Colonic mucosa (tissue), 4 donors: Measurements from ENCODE around the gene MYCN. TPM values are rescaled to one million over a fixed set of nuclear protein-coding genes. Genes with fewer than 3 reads are reported as not detected.
"Not testable (repeated sequence)": the region's sequence is repeated elsewhere in the genome, so short reads cannot be mapped to it uniquely, and the experiment has no call there.

Source experiments
- DNase-seq: peaks from one replicate; pipeline ENCODE4 v3.0.0-alpha.2; 2020
- H3K27ac ChIP-seq: fragments of 200-600 bp; one replicate; pipeline ENCODE4 v1.8.0; 2021
- H3K27me3 ChIP-seq: fragments of 200-600 bp; one replicate; pipeline ENCODE4 v1.8.0; 2021
- H3K36me3 ChIP-seq: fragments of 200-600 bp; one replicate; pipeline ENCODE4 v1.8.0; 2021
- H3K4me1 ChIP-seq: fragments of 200-600 bp; one replicate; pipeline ENCODE4 v1.8.0; 2021; ENCODE audit warnings: mild to moderate bottlenecking
- H3K4me3 ChIP-seq: fragments of 200-600 bp; one replicate; pipeline ENCODE4 v1.8.0; 2021
- H3K9ac ChIP-seq, 2 donors: one replicate each; pipeline ENCODE4 v1.7.0; 2013; ENCODE audit warnings: control low read depth in 2 of 2, low read depth in 2 of 2, low read length in 2 of 2
- H3K9me3 ChIP-seq: fragments of 200-600 bp; one replicate; pipeline ENCODE4 v1.8.0; 2021
- intact Hi-C: fragments of 100-400 bp; cut with DNase I; formaldehyde crosslinking; loops from one replicate; pipeline ENCODE4 v1.14.1; 2022
- total RNA-seq, 2 donors: library from RNA; stranded (reverse); fragmentation: NEBNext Ultra II Directional in 1 of 2; extraction: Animal tissue kit (Norgen Biotek cat#: 25700) in 1 of 2; gene quantifications; one replicate each; pipeline ENCODE4 v1.2.1, GENCODE V29; 2021
- TF ChIP-seq, protein P1 (sequence below): fragments of 200-600 bp; IDR thresholded peaks from one replicate; pipeline ENCODE4 v1.8.0; 2022; ENCODE audit warnings: antibody characterized with exemption, mild to moderate bottlenecking
- donor health status: healthy.
- donor health status: DM: no; HTN: no; CAD: no.
- donor health status: DM: no; HTN: no; CAD: no.

The MYCN gene
- total RNA-seq, 2 donors from 2014 or later = 1.5 to 1.7 TPM

DNA sequence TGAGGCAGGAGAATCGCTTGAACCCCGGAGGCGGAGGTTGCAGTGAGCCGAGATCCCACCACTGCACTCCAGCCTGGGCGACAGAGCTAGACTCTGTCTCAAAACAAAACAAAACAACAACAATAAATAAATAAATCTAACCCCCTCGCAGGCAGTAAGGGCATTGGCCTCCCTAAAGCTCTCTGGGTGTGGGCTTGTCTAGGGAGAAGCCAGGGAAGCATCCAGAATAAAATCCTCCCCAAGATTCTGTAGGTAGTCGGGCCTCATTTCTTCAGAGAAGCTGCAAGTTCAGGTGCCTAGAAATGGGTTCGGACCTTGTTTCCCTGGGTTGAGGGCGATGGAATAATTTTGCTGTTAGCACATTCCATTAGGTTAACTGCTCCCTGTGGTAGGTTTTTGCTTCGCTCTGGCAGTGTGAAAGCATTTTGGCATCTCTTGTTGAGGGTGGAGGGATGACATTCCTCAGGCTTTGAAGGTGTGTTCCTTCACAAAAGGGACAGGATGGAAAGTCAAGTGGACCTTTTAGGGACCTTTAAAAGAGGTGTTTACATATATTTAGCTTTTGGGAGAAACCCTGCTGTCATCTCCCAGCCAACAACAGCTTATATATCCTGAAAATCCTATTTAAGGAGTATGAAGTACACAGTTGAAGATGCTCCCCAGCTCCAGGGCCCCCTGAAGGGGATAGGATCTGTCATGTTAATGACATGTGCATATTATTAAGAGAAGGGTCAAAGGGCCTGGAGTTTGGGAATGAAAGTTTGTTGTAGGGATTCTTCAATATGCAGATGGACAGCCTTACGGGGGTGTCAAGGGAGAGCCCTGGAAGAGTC lies 17.7 kb downstream of the MYCN start:
- Histone ChIP-seq H3K4me3 (no peak overlapping the region), H3K4me1 (no peaks in the 10 kb centered on the region), H3K9ac (no peak overlapping the region), H3K9me3 (no peaks in the 10 kb centered on the region), H3K36me3 (no peaks in the 10 kb centered on the region), H3K27me3 (no peaks in the 10 kb centered on the region), H3K27ac (no peak overlapping the region)
- DNase-seq = no peak
- intact Hi-C loops = no loop called here
- TF ChIP-seq, protein P1, sequence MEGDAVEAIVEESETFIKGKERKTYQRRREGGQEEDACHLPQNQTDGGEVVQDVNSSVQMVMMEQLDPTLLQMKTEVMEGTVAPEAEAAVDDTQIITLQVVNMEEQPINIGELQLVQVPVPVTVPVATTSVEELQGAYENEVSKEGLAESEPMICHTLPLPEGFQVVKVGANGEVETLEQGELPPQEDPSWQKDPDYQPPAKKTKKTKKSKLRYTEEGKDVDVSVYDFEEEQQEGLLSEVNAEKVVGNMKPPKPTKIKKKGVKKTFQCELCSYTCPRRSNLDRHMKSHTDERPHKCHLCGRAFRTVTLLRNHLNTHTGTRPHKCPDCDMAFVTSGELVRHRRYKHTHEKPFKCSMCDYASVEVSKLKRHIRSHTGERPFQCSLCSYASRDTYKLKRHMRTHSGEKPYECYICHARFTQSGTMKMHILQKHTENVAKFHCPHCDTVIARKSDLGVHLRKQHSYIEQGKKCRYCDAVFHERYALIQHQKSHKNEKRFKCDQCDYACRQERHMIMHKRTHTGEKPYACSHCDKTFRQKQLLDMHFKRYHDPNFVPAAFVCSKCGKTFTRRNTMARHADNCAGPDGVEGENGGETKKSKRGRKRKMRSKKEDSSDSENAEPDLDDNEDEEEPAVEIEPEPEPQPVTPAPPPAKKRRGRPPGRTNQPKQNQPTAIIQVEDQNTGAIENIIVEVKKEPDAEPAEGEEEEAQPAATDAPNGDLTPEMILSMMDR = no peak

DNA sequence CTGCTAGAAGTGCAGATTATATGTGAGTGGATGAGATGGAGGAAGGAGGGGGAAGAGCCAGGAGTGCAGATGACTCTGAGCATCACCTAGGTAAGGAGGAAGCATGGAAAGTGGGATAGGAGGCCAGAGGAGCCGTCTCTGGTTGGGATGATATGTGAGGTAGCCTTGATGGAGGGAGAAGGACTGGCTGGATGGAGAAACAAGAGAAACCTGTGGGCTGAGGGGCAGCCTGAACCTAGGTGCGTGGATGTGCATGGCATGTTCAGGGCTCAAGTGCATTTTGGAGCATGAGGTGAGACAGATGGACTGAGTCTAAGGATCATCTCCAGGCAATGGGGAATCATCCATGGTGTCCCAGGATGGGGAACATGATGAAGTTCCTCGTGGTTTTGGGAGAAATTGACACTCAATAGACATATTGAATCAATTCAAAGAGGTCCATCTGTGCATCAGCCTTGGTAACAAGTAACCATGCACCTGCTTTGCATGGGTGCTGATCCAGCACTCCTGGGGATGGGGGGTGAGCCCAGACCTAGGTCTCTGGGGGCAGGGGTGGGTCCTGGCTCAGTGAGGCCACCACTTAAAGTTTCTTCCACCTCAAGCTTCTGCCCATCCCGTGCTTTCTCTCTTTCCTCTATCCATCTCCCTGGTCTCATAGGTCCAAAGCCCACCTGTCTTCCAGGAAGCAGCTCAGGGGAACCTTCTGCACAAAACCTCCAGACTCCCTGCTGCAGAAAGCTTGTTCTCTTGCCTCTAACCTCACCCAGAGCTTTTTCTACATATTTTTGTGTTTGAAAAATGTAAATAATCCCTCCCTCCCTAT lies 19.2 kb downstream of the MYCN start:
- DNase-seq = no peak
- H3K4me3 ChIP-seq = no peak overlapping the region
- intact Hi-C loops = no loop called here
- H3K36me3 ChIP-seq = no peaks in the 10 kb centered on the region
- H3K9ac ChIP-seq = no peak overlapping the region
- H3K9me3 ChIP-seq = no peaks in the 10 kb centered on the region
- H3K4me1 ChIP-seq = no peaks in the 10 kb centered on the region
- H3K27ac ChIP-seq = no peak overlapping the region
- H3K27me3 ChIP-seq = no peaks in the 10 kb centered on the region
- TF ChIP-seq, protein P1 = no peak

DNA sequence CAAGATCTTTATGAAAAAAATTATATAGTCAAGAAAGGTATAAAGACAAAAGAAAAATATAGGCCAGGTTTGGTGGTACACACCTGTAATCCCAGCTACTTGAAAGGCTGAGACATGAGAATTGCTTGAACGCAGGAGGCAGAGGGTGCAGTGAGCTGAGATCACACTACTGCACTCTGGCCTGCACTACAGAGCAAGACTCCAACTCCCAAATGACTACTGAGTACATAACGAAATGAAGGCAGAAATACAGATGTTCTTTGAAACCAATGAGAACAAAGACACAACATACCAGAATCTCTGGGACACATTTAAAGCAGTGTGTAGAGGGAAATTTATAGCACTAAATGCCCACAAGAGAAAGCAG lies 19.8 kb downstream of the MYCN start:
- intact Hi-C loops, H3K27ac ChIP-seq, H3K36me3 ChIP-seq, H3K9me3 ChIP-seq, H3K4me3 ChIP-seq, H3K9ac ChIP-seq, H3K27me3 ChIP-seq, H3K4me1 ChIP-seq, DNase-seq: not testable (repeated sequence)

DNA sequence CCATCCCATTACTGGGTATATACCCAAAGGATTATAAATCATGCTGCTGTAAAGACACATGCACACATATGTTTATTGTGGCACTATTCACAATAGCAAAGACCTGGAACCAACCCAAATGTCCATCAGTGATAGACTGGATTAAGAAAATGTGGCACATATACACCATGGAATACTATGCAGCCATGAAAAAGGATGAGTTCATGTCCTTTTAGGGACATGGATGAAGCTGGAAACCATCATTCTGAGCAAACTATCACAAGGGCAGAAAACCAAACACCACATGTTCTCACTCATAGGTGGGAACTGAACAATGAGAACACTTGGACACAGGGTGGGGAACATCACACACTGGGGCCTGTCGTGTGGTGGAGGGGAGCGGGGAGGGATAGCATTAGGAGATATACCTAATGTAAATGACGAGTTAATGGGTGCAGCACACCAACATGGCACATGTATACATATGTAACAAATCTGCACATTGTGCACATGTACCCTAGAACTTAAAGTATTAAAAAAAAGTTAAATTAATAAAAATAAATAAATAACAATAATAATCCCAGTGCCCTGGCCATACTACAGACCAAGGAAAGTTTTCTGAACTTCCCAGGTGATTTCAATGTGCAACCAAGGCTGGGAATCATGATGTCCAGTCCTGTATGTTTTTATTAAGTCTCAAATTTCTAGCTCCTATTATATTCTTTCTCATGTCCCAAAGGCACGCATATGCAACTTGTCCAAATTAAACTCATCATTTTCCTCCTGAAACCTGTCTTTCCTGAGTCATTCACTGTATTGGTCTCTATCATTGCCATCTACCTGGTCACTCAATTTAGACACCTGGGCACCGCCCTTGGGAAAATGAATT lies 23.0 kb downstream of the MYCN start:
- H3K27me3 ChIP-seq, H3K9ac ChIP-seq, H3K27ac ChIP-seq, intact Hi-C loops, H3K36me3 ChIP-seq, H3K9me3 ChIP-seq, H3K4me1 ChIP-seq, H3K4me3 ChIP-seq, DNase-seq: not testable (repeated sequence)

DNA sequence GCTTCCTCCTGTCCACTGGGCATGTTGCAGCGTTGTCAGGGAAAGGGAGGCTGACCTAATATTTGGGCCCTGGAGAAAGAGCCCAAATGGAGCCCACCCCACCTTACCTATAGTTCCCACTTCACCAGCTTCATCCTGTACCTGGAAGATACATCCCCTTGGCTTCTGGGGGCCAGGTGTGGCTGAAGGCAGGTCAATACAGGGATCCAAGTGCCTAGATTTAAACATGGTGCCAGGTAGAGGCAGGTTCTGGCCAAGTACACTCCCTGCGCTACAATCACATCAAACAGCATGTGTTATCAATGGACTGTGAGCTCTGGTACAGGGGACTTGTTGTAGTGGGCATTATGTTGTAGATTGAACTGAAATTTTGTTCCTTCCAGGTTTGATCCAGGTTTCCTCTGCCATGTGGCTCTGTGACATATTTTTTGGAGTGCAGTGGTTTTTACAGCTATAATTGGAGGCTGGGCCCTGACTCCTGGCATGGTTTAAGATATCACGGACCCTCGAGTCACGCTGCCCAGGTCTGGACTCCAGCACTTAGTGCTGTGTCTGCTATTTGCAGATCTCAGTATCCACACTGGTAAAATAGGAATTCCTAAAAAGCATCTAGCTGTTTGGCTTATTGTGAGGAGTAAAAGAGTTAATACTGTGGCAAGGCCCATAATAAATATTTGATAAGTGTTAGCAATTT lies 23.8 kb downstream of the MYCN start:
- H3K9me3 ChIP-seq = no peaks in the 10 kb centered on the region
- DNase-seq = no peak
- no peaks in the 10 kb centered on the region for H3K27me3 ChIP-seq
- H3K9ac ChIP-seq = no peak overlapping the region
- H3K27ac ChIP-seq = no peak overlapping the region
- intact Hi-C loops = no loop called here
- H3K4me3 ChIP-seq = no peak overlapping the region
- H3K4me1 ChIP-seq = no peaks in the 10 kb centered on the region
- no peaks in the 10 kb centered on the region for H3K36me3 ChIP-seq
- TF ChIP-seq, protein P1 = no peak
